Measurements from ENCODE around the gene MSL3. TPM values are rescaled to one million over a fixed set of nuclear protein-coding genes. Genes with fewer than 3 reads are reported as not detected.
A peak's percentile ranks its signal among the peaks of the same experiment; 100 is the strongest.

The MSL3 gene
- total RNA-seq, 4 donors from 2014 or later: 16.2 to 26.9 (median 22.4) TPM

DNA sequence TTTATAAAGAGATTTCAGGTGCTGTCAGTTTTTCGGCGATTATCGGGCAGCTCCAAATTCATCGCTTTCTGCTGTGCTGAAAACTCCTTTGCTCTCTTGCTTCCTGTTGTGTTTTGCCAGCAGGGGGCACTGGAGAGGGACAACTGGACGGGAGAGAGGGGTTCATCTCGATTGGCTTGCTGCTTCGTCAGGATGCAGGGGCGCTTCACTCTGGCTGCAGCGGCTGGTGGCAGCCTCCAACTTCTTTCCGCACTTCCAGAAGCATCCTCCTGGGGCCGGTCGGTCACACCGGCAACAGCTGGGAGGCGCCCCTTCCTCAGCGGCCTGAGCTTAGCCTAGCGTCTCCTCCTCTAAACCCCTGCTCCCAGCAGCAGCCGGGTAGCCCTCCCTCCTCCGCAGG is 29.5 kb downstream of the MSL3 start:
- peak; percentile 72 for ATAC-seq
- no peaks in the 10 kb centered on the region for H3K4me1 ChIP-seq
- 29 to 35% methylated on average over 3 to 9 of the region's 18 CpGs for WGBS, 2 donors (ENCODE audit: low coverage in 1 of 2)
- H3K27ac ChIP-seq: no peak overlapping the region
- H3K4me3 ChIP-seq: peak overlapping the region; percentile 24 to 34
- no peaks in the 10 kb centered on the region for H3K27me3 ChIP-seq
- TF ChIP-seq POLR2A (IDR thresholded peaks at IDR 0.05): no peak
- TF ChIP-seq, protein P1, sequence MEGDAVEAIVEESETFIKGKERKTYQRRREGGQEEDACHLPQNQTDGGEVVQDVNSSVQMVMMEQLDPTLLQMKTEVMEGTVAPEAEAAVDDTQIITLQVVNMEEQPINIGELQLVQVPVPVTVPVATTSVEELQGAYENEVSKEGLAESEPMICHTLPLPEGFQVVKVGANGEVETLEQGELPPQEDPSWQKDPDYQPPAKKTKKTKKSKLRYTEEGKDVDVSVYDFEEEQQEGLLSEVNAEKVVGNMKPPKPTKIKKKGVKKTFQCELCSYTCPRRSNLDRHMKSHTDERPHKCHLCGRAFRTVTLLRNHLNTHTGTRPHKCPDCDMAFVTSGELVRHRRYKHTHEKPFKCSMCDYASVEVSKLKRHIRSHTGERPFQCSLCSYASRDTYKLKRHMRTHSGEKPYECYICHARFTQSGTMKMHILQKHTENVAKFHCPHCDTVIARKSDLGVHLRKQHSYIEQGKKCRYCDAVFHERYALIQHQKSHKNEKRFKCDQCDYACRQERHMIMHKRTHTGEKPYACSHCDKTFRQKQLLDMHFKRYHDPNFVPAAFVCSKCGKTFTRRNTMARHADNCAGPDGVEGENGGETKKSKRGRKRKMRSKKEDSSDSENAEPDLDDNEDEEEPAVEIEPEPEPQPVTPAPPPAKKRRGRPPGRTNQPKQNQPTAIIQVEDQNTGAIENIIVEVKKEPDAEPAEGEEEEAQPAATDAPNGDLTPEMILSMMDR (IDR thresholded peaks at IDR 0.05): peak; percentile 26 to 66 (median 38)
- H3K36me3 ChIP-seq: no peaks in the 10 kb centered on the region
- no peaks in the 10 kb centered on the region for H3K9me3 ChIP-seq

DNA sequence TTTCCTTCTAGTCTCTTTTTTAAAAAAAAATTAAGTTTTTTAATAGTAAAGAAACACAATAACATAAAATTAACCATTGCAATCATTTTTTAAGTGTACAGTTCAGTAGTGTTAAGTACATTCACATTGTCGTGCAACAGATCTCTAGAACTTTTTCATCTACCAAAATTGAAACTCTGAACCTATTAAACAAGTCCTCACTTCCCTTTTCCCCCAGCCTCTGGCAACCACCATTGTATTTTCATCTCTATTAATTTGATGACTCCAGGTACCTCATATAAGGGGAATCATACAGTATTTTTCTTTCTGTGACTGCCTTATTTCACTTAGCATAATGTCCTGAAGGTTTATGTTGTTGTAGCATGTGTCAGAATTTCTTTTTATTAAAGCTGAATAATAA is 31.8 kb downstream of the MSL3 start:
- H3K4me1 ChIP-seq: no peaks in the 10 kb centered on the region
- no peaks in the 10 kb centered on the region for H3K9me3 ChIP-seq
- 100% methylated on average over 1 of the region's 1 CpG for WGBS, 2 donors (ENCODE audit: low coverage in 1 of 2)
- ATAC-seq: no peak
- H3K4me3 ChIP-seq: no peak overlapping the region
- no peaks in the 10 kb centered on the region for H3K36me3 ChIP-seq
- H3K27ac ChIP-seq: no peak overlapping the region
- H3K27me3 ChIP-seq: no peaks in the 10 kb centered on the region
- TF ChIP-seq, protein P1 (IDR thresholded peaks at IDR 0.05): no peak
- TF ChIP-seq POLR2AphosphoS5 (IDR thresholded peaks at IDR 0.05) (no peak), EP300 (IDR thresholded peaks at IDR 0.05) (no peak), POLR2A (IDR thresholded peaks at IDR 0.05) (no peak)

DNA sequence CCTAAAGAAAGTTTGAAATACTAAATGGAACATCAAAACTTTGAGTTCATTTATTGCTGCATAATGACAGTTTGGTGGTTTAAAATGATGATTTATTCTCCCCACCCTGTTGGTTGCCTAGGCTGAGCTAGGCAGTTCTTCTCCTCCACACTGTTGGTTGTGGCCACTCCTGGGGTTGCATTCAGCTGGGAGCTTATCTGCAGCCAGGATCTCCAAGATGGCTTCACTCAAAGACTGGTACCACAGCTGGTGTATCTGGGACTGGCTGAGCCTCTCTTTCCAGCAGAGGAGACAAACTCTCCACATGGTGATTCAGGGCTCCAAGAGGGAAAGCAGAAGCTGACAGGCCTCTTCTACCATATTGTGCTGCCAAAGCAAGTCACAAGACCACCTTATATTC is 33.1 kb downstream of the MSL3 start:
- Histone ChIP-seq H3K36me3 (no peaks in the 10 kb centered on the region), H3K4me1 (no peaks in the 10 kb centered on the region), H3K4me3 (no peak overlapping the region), H3K9me3 (no peaks in the 10 kb centered on the region), H3K27ac (no peak overlapping the region), H3K27me3 (no peaks in the 10 kb centered on the region)
- ATAC-seq: no peak
- TF ChIP-seq POLR2AphosphoS5 (IDR thresholded peaks at IDR 0.05): no peak
- TF ChIP-seq, protein P1 (IDR thresholded peaks at IDR 0.05): no peak
- no peak for TF ChIP-seq POLR2A (IDR thresholded peaks at IDR 0.05)
- no peak for TF ChIP-seq EP300 (IDR thresholded peaks at IDR 0.05)

DNA sequence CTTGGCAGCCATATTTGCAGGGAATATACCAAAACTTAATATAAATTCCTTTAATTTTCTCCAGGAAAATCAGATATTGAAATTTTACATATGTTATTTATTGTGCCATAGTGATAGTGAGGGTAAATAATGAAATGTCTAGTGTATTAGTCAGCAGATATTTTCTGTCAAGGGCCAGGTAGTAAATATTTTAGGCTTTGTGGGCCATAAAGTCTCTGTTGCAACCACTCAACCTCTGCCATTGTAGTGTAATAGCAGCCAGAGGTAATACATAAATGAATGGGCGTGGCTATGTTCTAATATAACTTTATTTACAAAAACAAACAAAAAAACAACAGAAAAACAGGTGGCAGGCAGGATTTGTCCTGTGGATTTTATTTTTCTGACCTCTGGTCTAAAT is 33.5 kb downstream of the MSL3 start:
- Histone ChIP-seq H3K4me1 (no peaks in the 10 kb centered on the region), H3K27ac (no peak overlapping the region), H3K36me3 (no peaks in the 10 kb centered on the region), H3K9me3 (no peaks in the 10 kb centered on the region), H3K27me3 (no peaks in the 10 kb centered on the region), H3K4me3 (no peak overlapping the region)
- TF ChIP-seq POLR2AphosphoS5 (IDR thresholded peaks at IDR 0.05) (no peak), EP300 (IDR thresholded peaks at IDR 0.05) (no peak), POLR2A (IDR thresholded peaks at IDR 0.05) (no peak)
- TF ChIP-seq, protein P1 (IDR thresholded peaks at IDR 0.05): no peak
- no peak for ATAC-seq
- 45 to 100% methylated on average over 1 of the region's 1 CpG for WGBS, 2 donors (ENCODE audit: low coverage in 1 of 2)

DNA sequence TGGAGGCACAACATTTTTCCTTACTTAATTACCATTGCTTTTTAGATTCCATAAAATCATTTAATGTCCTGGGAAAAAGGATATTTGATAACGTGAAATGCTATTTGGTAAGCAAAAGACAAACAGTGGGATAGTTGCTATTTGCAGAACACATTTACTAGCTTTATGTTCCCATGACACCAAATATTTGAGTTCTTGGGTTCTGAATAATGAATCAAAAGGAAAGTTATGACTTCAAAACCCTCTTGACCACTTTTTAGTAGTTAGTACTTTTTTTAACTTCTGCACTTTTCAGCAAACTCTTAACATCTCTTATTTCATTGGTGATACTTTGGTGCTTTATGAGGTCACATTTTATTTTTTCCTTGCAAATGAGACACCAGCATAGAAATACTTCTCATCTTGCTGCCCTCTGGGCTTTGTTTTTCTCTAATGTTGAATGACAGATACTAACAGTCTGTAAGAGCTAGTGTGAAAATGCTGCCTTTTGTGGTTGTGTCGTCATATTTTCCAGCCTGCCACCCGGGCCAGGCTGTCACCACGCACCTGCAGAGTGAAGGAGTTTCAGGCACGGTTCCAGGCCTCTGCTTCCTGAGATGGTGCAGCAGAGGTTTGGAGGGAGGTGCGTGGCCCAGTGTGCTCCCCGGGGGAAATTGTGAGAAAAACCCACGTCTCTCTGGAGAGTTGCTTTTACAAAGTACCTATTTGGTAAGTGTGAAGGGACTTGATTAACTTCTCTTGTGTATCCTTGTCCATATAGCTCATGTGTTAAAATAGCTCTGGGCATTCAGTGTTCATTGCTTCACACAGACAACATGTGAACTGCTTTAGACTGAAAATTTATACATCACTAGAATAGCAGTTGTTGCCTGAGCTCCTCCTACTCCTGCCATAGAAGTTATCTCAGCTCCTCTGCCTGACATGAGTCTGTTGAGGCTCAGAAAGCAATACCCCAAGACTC is 34.7 kb downstream of the MSL3 start:
- Histone ChIP-seq H3K27me3 (no peaks in the 10 kb centered on the region), H3K4me3 (no peak overlapping the region), H3K36me3 (no peaks in the 10 kb centered on the region), H3K4me1 (no peaks in the 10 kb centered on the region), H3K27ac (no peak overlapping the region), H3K9me3 (no peaks in the 10 kb centered on the region)
- TF ChIP-seq, protein P1 (IDR thresholded peaks at IDR 0.05): no peak
- no peak for TF ChIP-seq EP300 (IDR thresholded peaks at IDR 0.05)
- TF ChIP-seq POLR2A (IDR thresholded peaks at IDR 0.05): no peak
- TF ChIP-seq POLR2AphosphoS5 (IDR thresholded peaks at IDR 0.05): no peak
- ATAC-seq: no peak
- WGBS, 2 donors (ENCODE audit: low coverage in 1 of 2): 27 to 33% methylated on average over 2 to 3 of the region's 8 CpGs

Data from gastroesophageal sphincter (tissue), 4 donors.